Fibroblast of lung (primary cell): ENCODE results near the gene TRPV4.

Source experiments
- CTCF ChIP-seq, 2 donors: IDR thresholded peaks in 1 of 2; conservative IDR thresholded peaks in 1 of 2; 1 replicate in 1 of 2; 2 replicates in 1 of 2; pipeline ENCODE4 v1.5.1; 2011 to 2012; ENCODE audit warnings: low read length in 2 of 2, control low read depth in 1 of 2, inconsistent platforms in 1 of 2, low read depth in 1 of 2, mild to moderate bottlenecking in 1 of 2
- EZH2 ChIP-seq: IDR thresholded peaks from 2 replicates; pipeline ENCODE4 v1.5.1; 2012; ENCODE audit warnings: low read length, control low read depth, mild to moderate bottlenecking; ENCODE audit errors: missing control alignments

- TF ChIP-seq CTCF (conservative IDR thresholded peaks at IDR 0.05 in 1 of 2, IDR thresholded peaks at IDR 0.05 in 1 of 2; ENCODE audit: low read depth in 1 of 2, low read length in 2 of 2) = no peak
- TF ChIP-seq EZH2 = no peak
These were observed 39.2 kb downstream of the TRPV4 start for GRCh38 chr12:109793826-109794501.
